GM12874 (cell line): ENCODE measurements around the gene GANC.

ENCODE experiments used
- TF ChIP-seq, protein P1 (sequence below): IDR thresholded peaks from 2 replicates; pipeline ENCODE4 v1.5.1; 2011; ENCODE audit warnings: low read depth, mild to moderate bottlenecking, control low read depth, low read length, moderate library complexity; ENCODE audit not compliant: insufficient read depth

The GANC gene

DNA sequence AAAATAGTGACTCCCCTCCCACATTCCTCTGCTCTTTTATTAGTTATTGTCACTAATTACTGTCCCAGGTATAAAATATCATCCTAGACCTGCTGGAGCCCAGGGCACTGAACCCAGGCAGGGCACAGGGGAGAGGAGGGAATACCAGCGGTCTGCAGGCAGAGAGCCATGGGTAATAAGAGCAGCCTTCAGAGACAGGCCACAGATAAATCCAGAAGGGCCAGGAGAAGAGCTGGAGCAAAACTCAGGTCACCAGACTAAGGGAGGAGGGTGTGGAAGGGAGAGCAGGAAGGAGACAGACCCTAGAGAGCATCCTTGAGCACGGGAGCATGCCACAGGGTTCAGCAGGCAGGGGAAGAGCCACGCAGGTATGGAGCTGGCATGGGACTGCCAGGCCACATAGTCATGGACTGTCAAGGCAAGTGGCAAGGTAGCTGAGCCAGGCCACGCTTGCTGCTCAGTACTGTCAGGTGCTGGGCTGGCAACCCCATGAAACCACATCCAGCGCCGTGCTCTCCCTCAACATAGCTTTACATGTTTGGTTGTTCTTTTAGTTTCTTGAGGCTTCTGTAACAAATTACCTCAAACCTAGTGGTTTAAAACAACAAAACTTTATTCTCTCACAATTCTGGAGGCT lies 70.7 kb downstream of the GANC start:
- TF ChIP-seq, protein P1, sequence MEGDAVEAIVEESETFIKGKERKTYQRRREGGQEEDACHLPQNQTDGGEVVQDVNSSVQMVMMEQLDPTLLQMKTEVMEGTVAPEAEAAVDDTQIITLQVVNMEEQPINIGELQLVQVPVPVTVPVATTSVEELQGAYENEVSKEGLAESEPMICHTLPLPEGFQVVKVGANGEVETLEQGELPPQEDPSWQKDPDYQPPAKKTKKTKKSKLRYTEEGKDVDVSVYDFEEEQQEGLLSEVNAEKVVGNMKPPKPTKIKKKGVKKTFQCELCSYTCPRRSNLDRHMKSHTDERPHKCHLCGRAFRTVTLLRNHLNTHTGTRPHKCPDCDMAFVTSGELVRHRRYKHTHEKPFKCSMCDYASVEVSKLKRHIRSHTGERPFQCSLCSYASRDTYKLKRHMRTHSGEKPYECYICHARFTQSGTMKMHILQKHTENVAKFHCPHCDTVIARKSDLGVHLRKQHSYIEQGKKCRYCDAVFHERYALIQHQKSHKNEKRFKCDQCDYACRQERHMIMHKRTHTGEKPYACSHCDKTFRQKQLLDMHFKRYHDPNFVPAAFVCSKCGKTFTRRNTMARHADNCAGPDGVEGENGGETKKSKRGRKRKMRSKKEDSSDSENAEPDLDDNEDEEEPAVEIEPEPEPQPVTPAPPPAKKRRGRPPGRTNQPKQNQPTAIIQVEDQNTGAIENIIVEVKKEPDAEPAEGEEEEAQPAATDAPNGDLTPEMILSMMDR, result no peak

DNA sequence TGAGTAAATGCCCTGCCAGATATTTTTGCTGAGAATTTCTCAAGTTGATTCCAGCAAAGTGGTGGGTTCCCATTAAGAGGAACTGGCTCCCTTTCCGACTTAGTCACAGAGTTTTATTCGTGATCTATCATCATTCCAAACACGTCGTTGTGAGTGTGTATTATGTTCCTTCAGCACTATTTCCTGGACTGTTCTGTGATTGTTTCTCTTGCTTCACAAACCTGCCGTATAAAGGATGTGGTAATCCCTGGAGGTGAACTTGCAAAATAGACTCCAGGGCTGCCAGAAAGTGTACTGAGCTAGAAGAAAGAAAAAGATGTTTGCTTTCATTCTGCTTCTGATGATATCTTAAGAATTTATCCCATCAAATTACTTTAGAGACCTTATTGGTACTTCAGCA lies 71.8 kb downstream of the GANC start:
- TF ChIP-seq, protein P1, result no peak

GRCh38 chr15:42345504-42345903 lies 72.5 kb downstream of the GANC start:
- TF ChIP-seq, protein P1, result no peak

- TF ChIP-seq, protein P1, result no peak
Observed at GRCh38 chr15:42348083-42348482, 75.1 kb downstream of the GANC start.

DNA sequence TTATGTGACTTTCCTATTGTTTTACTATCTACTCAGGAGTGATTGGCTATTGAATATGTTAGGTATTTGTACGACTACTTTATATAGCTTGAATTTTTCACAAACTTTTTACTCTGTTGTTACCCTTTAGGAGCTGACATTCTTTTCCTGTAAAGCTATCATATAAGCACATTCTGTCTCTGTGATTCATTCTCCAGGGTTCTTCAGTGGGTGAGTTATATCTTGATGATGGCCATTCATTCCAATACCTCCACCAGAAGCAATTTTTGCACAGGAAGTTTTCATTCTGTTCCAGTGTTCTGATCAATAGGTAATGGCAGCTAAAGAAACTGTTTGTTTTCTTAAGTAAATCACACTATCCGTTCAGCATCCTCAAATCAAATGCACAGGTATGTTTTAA lies 76.2 kb downstream of the GANC start:
- TF ChIP-seq, protein P1, result no peak

- TF ChIP-seq, protein P1, result no peak
Observed at GRCh38 chr15:42352401-42352800, 79.4 kb downstream of the GANC start.

GRCh38 chr15:42353061-42353460 lies 80.1 kb downstream of the GANC start:
- TF ChIP-seq, protein P1, result no peak
